DND-41 (cell line): ENCODE results near the gene ACKR3.

ENCODE experiments used
- ATAC-seq: fragments of 200-7000 bp; cut with Tn5 transposase; 3 replicates; pipeline ENCODE4 v1.9.1; 2021; ENCODE audit warnings: low read depth; ENCODE audit not compliant: insufficient read depth
- DNase-seq: peaks from one replicate; pipeline ENCODE4 v3.0.0-alpha.2; 2020
- H2AFZ ChIP-seq: 2 replicates; pipeline ENCODE4 v1.6.0; 2012; ENCODE audit warnings: low read depth, low read length
- H3K27ac ChIP-seq: 2 replicates; pipeline ENCODE4 v1.5.1; 2012; ENCODE audit warnings: low read length, inconsistent platforms
- H3K27me3 ChIP-seq: fragments of 200-600 bp; sonication (generic); 2 replicates; pipeline ENCODE4 v1.6.0; 2012; ENCODE audit warnings: low read length, mild to moderate bottlenecking, inconsistent platforms; ENCODE audit not compliant: insufficient read depth, poor library complexity
- H3K36me3 ChIP-seq: 2 replicates; pipeline ENCODE4 v1.5.1; 2012; ENCODE audit warnings: low read length, inconsistent platforms; ENCODE audit not compliant: insufficient read depth
- H3K4me1 ChIP-seq: 2 replicates; pipeline ENCODE4 v1.5.1; 2012; ENCODE audit warnings: mild to moderate bottlenecking, low read length; ENCODE audit not compliant: insufficient read depth
- H3K4me2 ChIP-seq: 2 replicates; pipeline ENCODE4 v1.6.0; 2012; ENCODE audit warnings: mild to moderate bottlenecking, moderate library complexity, low read length, inconsistent platforms; ENCODE audit not compliant: insufficient read depth
- H3K4me3 ChIP-seq, 2 experiments: fragments of 200-600 bp in 1 of 2; shearing (Covaris generic) in 1 of 2; 2 replicates each; pipeline ENCODE4 v1.5.1; 2012 to 2016; ENCODE audit warnings: inconsistent platforms in 2 of 2, low read length in 2 of 2, mild to moderate bottlenecking in 2 of 2, low read depth in 1 of 2, moderate library complexity in 1 of 2
- H3K79me2 ChIP-seq: 2 replicates; pipeline ENCODE4 v1.6.0; 2012; ENCODE audit warnings: low read length, inconsistent platforms; ENCODE audit not compliant: insufficient read depth
- H3K9ac ChIP-seq: 2 replicates; pipeline ENCODE4 v1.6.0; 2012; ENCODE audit warnings: low read depth, mild to moderate bottlenecking, inconsistent platforms, low read length, moderate library complexity
- H3K9me3 ChIP-seq: 2 replicates; pipeline ENCODE4 v1.5.1; 2012; ENCODE audit warnings: low read length, moderate library complexity, mild to moderate bottlenecking, inconsistent platforms; ENCODE audit not compliant: insufficient read depth, severe bottlenecking
- H4K20me1 ChIP-seq: 2 replicates; pipeline ENCODE4 v1.6.0; 2012; ENCODE audit warnings: low read length; ENCODE audit not compliant: insufficient read depth
- CTCF ChIP-seq: IDR thresholded peaks from 2 replicates; pipeline ENCODE4 v1.5.1; 2012; ENCODE audit warnings: borderline replicate concordance, low read length, moderate library complexity, mild to moderate bottlenecking; ENCODE audit not compliant: poor library complexity, severe bottlenecking; ENCODE audit errors: extremely low read depth
- EZH2 ChIP-seq: IDR thresholded peaks from 3 replicates; pipeline ENCODE4 v1.6.1; 2012; ENCODE audit warnings: borderline replicate concordance, low read depth, mild to moderate bottlenecking, moderate library complexity, low read length, inconsistent platforms; ENCODE audit not compliant: severe bottlenecking

ACKR3 gene

GRCh38 chr2:236525411-236525997 lies 44.1 kb upstream of the ACKR3 start:
- no peak for ATAC-seq
- H3K9ac ChIP-seq = no peak overlapping the region

GRCh38 chr2:236526455-236527158 lies 43.0 kb upstream of the ACKR3 start:
- DNase-seq (no peak), ATAC-seq (no peak)
- no peak overlapping the region for H3K27ac ChIP-seq

More at GRCh38 chr2:236525411-236525997, 44.1 kb upstream of the ACKR3 start:
- H3K4me2 ChIP-seq = no peak overlapping the region
- H3K9me3 ChIP-seq = no peaks in the 10 kb centered on the region
- no peak for TF ChIP-seq EZH2
- no peak for TF ChIP-seq CTCF
- H4K20me1 ChIP-seq = no peaks in the 10 kb centered on the region
- H2AFZ ChIP-seq = no peak overlapping the region
- no peak overlapping the region for H3K27ac ChIP-seq
- DNase-seq = no peak
- no peaks in the 10 kb centered on the region for H3K27me3 ChIP-seq
- H3K4me1 ChIP-seq = no peaks in the 10 kb centered on the region; the same call in 1 of the 2 replicates
- H3K79me2 ChIP-seq = no peaks in the 10 kb centered on the region
- H3K4me3 ChIP-seq = no peak overlapping the region
- H3K36me3 ChIP-seq = no peaks in the 10 kb centered on the region

GRCh38 chr2:236527159-236527630 lies 42.4 kb upstream of the ACKR3 start:
- Histone ChIP-seq H3K79me2 (no peaks in the 10 kb centered on the region), H3K9ac (no peak overlapping the region), H3K4me3 (no peak overlapping the region), H3K27me3 (no peaks in the 10 kb centered on the region), H3K36me3 (no peaks in the 10 kb centered on the region), H3K9me3 (no peaks in the 10 kb centered on the region), H3K27ac (no peak overlapping the region), H4K20me1 (no peaks in the 10 kb centered on the region), H3K4me2 (no peak overlapping the region), H2AFZ (no peak overlapping the region), H3K4me1 (peaks cover 16% of the 10 kb centered on the region)
- ATAC-seq (no peak), DNase-seq (no peak)
- no peak for TF ChIP-seq CTCF
- TF ChIP-seq EZH2 = no peak

More at GRCh38 chr2:236526455-236527158, 43.0 kb upstream of the ACKR3 start:
- Histone ChIP-seq H3K4me3 (no peak overlapping the region), H3K36me3 (no peaks in the 10 kb centered on the region), H4K20me1 (no peaks in the 10 kb centered on the region), H3K27me3 (no peaks in the 10 kb centered on the region), H3K79me2 (no peaks in the 10 kb centered on the region), H3K9me3 (no peaks in the 10 kb centered on the region), H3K4me1 (peaks cover 10% of the 10 kb centered on the region), H3K9ac (no peak overlapping the region), H3K4me2 (no peak overlapping the region), H2AFZ (no peak overlapping the region)
- no peak for TF ChIP-seq CTCF
- TF ChIP-seq EZH2 = no peak
